WTC11 (cell line): ENCODE data around the gene BFSP1.

Experiments used
- ESRRA ChIP-seq: sonication (generic); formaldehyde crosslinking; IDR thresholded peaks from 2 replicates; pipeline ENCODE4 v1.8.1; 2022; ENCODE audit warnings: mild to moderate bottlenecking, missing genetic modification reagents, borderline replicate concordance
- FOXK1 ChIP-seq: sonication (generic); formaldehyde crosslinking; IDR thresholded peaks from 2 replicates; pipeline ENCODE4 v1.8.0; 2022; ENCODE audit warnings: mild to moderate bottlenecking, moderate library complexity, missing genetic modification reagents
- JAZF1 ChIP-seq: fragments of 250-450 bp; sonication (Bioruptor Pico); IDR thresholded peaks from 2 replicates; pipeline ENCODE4 v1.9.0; 2021; ENCODE audit warnings: moderate library complexity, mild to moderate bottlenecking, inconsistent platforms
- SP1 ChIP-seq: sonication (generic); formaldehyde crosslinking; conservative IDR thresholded peaks from 2 replicates; pipeline ENCODE4 v1.8.1; 2022; ENCODE audit warnings: missing genetic modification reagents
- ZNF138 ChIP-seq: sonication (generic); formaldehyde crosslinking; conservative IDR thresholded peaks from 2 replicates; pipeline ENCODE4 v1.8.1; 2022; ENCODE audit warnings: mild to moderate bottlenecking, moderate library complexity, missing genetic modification reagents
- ZNF219 ChIP-seq: sonication (generic); formaldehyde crosslinking; IDR thresholded peaks from 2 replicates; pipeline ENCODE4 v1.8.0; 2023; ENCODE audit warnings: missing genetic modification reagents, mild to moderate bottlenecking, borderline replicate concordance
- ZNF423 ChIP-seq: fragments of 250-450 bp; sonication (Bioruptor Pico); IDR thresholded peaks from 2 replicates; pipeline ENCODE4 v2.1.2; 2022; ENCODE audit warnings: mild to moderate bottlenecking, moderate library complexity

DNA sequence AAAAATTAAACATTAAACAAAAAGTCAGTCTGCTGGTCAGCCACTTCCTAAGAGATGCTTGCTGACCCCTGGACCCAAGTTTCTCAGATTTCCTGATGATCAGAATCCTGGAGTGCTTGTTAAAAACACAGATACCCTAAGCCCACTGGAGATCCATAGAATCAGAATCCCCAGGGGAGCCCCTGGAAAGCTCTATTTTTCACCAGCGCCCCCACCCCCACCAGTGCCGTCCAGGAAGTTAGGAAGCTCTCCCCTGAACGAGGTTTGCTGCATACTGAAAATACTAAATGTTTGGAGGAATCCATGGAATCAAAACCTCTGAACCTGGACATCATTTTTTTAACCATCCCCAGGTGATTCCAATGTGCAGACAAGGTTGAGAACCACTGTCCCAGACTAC, 69.2 kb downstream of the BFSP1 start:
- TF ChIP-seq ESRRA (CRISPR knock-in tag) (no peak), JAZF1 (CRISPR knock-in tag) (no peak), FOXK1 (no peak), ZNF423 (CRISPR knock-in tag) (no peak), ZNF138 (CRISPR knock-in tag) (no peak), SP1 (CRISPR knock-in tag) (no peak), ZNF219 (CRISPR knock-in tag) (no peak)
